NT2/D1 (cell line): ENCODE data around the gene FANCM.
"Not testable (repeated sequence)": the region's sequence is repeated elsewhere in the genome, so short reads cannot be mapped to it uniquely, and the experiment has no call there.

Experiments used
- SUZ12 ChIP-seq: IDR thresholded peaks from 2 replicates; pipeline ENCODE4 v1.6.1; 2011; ENCODE audit not compliant: insufficient read length, insufficient read depth; ENCODE audit errors: extremely low read depth
- YY1 ChIP-seq: IDR thresholded peaks from 2 replicates; pipeline ENCODE4 v1.6.1; 2011; ENCODE audit not compliant: insufficient read length, insufficient read depth
- ZNF274 ChIP-seq: IDR thresholded peaks from 2 replicates; pipeline ENCODE4 v1.6.1; 2011; ENCODE audit warnings: mild to moderate bottlenecking, low read depth, low read length

GRCh38 chr14:45214341-45214740 is 78.6 kb downstream of the FANCM start:
- not testable (repeated sequence) for TF ChIP-seq SUZ12, YY1, ZNF274
